HS-27A (cell line): ENCODE measurements around the gene ICA1.
"Not testable (repeated sequence)": the region's sequence is repeated elsewhere in the genome, so short reads cannot be mapped to it uniquely, and the experiment has no call there.

Experiments
- DNase-seq: peaks from one replicate; pipeline ENCODE4 v3.0.0-alpha.2; 2012; ENCODE audit warnings: low read depth, missing footprints

ICA1 gene

DNA sequence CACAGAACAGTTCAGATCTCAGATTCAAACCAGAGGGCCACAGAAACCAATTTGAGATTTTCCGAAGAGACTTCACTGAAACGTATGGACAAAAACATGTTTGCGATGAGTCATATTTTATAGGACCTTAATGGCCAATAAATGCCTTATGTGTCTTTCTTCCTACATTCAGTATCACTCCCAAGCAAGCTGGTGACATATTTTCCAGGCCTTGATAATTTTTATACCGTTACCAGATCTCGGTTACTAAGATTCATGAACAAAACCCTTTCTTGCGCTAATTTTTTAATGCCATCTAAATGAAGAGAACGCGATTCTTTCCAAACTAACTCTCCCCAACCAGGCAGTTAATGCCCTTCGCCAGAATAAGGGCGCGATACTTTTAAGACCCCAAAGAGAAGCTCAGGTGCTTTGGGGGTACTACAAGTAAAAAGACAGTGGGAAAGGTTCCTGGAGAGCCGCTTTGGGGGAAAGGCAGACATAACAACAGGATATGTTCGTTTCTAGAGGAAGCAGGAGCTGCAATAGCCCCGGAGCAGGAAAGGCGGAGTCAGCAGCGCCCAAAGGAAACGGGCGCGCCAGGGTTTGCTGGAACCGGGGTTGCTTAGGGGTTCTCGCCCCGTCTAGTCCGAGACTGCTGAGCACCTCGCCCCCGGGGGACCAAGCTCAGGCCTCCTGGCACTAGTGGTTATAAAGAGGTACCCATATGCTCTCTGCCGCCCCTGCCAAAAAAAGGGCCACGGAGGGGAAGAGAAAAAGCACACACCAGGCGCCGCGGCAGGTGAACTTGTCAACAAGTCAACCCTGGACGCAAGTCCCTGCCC is 884 bp downstream of the ICA1 start:
- no peak for DNase-seq

DNA sequence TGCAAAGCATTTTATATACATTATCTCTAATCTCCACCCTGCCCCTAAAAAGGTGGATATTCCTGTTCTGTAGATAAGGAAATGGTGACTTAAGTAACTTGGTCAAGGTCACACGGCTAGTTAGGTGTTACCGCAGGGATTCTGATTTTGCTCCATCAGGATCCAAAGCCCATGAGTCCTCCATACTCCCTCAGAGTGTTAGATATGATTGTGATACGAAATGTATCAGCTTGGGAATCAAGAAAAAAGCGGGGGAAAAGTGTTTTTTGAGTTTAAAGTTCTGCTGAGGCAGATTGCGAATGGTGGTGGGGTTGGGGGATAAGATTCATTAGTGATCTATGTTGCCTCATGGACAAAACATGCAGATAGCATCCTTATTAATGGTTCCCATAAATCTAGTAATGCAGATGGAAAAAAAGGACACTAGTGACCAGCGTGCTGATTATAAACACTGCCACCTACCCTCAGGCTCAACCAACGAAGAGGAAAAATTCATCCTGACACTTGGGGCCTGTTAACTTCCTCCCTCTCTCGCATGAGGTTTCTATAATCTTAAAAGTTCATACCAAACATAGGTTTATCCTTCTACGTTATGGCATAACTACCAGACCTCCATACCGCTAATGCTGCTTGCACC is 2.3 kb downstream of the ICA1 start:
- no peak for DNase-seq

DNA sequence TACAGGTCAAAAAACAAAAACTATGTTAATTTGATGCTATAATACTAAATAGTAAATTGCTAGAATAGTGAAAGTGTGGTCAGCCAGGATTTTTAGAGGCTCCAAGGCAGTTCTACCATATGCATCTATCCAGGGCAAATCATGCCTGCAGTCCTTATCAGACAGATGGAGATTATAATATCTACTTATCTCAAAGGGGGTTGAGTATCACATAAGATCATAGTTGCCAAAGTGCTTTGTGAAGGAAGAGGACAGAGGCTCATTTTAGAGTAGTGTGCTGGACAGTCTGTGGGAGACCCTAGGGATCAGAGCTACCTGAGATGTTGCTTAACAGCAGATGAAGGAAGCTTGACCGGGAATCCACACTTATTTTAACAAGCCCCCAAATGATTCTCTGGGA is 3.2 kb downstream of the ICA1 start:
- DNase-seq, result no peak

DNA sequence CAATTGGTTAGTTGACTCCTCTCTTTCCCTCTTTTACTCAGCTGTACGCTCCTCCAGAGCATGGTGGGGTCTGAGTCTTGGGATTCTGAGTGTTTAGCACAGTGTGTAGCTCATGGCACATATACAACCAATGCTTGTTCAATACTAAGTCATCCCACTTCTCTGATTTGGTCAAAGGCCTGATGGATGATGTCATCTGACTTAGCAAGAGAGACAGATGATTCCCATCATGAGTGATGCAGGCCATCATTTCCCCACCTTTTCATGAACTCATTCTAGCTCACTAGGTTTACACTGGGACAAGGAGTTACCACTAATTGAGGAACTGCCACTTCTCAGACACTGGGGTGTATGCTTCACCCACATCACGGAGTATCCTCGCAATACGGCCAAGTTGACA is 3.8 kb downstream of the ICA1 start:
- no peak for DNase-seq

DNA sequence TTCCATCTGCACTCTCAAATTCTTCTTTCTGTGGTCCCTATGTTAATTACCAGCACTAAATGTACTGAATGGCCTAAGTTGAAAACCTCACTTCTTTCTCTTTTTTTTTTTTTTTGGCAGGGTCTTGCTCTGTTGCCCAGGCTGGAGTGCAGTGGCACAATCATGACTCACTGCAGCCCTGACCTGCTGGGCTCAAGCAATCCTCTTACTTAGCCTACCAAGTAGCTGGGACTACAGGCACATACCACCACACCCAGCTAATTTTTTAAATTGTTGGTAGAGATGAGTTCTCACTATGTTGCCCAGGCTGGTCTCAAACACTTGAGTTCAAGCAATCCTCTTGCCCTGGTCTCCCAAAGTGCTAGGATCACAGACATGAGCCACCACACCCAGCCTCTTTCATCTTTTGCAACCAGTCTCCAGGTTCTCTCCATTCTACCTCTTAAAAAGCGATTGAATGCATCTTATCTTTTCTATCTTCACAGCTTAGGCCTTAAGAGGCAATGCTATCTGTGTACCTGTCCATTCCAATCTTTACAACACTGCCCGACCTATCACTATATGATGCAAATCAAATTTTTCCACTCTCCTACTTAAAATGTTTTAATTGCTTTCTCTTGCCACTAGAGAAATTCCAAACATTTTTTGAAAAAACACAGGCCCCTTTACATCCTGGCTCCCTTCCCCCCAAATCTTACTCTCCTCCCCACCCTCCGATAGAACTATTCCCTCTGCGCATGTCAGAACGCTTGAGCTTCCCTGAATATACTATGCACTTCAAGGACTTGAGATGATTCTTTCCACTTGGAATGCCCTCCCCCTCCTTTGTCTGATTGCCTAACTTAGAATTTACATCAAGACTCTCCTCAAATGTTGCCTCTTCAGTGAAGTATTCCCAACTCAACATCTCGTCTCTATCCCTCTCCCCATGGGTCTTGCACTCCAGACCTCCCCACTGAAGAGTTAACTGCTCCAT is 6.0 kb downstream of the ICA1 start:
- DNase-seq, result no peak

DNA sequence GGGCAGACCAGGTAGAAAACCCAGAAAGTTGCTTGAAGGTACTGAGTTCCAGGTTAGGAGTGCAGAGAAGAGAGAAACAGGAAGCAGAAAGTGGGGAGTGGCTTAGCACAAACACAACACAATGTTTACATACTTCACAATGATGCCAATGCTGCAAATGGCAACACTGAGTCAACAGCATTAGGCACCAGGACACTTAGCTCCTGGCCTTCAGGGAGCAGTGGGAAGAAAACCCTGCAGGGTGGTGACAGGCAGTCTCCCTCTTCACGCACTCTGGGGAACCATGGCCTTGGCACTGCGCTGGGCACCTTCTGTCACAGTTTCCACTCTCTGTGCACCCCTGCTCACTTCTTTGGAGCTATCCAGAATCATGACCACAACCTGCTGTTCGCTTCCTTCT is 7.3 kb downstream of the ICA1 start:
- DNase-seq, result no peak

DNA sequence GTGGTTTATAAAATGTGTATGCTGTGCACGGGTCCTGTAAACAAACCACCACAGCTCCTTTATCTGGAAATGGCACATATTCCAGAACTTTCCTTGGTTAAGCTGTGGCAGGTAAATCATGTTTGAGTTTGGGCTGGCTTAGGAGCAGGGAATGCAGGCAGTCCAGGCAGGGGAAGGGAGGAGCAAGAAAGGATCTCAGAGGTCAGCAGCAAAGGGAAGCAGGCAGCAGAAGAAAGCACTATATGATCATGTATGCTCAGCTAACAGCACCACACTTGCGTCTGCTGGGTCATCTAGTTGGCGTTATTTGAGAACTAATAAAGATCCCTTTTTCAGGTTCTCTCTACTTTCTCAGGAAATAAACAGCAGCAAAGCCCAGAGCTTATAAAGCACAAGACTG is 7.8 kb downstream of the ICA1 start:
- DNase-seq, result no peak

DNA sequence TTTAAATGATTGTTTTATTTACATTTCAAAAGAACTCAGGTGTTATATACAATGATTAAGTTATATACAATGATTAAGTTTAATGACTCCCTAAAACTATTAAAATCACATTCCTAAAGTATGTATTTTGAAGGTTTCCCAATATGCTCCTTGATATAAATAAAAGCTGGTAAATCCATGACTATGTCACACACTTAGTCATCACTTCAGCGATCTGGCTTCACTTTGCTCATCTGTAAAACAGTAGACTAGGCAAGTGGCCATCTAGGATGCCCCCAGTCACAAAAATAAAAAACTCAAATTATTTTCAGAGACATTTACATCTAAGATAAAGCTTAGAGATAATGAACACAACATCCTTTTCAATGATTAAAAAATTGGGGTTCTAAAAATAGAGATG is 10.8 kb downstream of the ICA1 start:
- DNase-seq, result no peak

DNA sequence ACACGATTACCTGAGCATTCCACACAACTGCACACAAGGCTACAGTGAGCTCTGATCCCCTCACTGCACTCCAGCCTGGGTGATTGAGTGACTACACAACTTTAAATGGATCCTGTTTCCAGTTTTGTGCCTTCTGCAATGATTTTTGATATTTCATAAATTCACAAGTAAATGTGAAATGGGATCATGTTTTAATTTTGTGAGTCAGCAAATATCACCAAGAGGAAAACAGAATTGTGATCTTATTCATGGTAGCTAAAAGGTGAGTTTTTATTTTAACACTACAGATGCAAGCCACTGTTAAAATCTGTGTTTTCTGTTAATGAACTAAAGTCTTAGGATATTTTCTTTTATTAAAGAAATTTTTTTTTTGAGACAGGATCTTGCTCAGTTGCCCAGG is 11.4 kb downstream of the ICA1 start:
- DNase-seq, result no peak

DNA sequence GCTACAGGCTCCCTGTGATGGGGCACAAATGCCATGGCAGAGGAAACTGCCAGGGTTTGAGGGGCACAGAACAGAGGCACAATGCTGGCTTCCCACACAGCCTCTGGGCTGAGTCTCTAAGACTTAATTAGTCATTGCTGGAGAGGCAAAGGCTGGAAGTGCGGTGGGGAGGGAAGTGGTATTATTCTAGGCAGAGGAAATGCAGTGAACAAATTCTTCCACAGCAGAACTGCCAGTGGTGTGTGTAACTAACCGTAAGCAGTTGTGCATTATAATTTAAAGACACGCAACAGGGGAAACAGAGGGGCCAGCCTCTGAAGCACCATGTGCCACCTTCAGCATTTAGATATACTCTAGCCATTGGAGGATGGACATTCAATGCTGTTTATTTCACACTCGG is 12.8 kb downstream of the ICA1 start:
- no peak for DNase-seq

DNA sequence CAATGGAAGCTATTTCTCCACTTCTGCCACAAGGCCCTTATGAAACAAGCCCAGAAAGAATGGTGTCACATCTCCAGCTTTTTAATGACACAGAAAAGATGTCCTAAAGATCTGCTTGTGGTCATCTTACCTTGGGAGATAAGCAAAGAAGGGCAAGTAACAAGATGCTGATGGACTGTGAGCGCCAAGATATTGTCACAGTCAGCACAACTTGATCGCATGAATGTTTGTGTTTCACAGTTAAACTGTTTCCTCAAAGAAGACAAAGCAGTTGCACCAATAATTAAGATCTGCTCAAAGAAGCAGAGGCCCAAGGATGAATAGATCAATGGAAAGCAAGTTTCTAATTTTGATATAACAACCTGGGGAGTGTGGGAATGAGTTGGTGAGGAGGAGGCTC is 15.9 kb downstream of the ICA1 start:
- DNase-seq, result no peak

DNA sequence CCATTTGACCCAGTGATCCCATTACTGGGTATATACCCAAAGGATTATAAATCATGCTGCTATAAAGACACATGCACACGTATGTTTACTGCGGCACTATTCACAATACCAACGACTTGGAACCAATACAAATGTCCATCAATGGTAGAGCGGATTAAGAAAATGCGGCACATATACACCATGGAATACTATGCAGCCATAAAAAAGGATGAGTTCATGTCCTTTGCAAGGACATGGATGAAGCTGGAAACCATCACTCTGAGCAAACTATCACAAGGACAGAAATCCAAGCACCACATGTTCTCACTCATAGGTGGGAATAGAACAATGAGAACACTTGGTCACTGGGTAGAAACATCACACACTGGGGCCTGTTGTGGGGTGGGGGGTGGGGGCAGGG is 16.9 kb downstream of the ICA1 start:
- DNase-seq, result not testable (repeated sequence)

DNA sequence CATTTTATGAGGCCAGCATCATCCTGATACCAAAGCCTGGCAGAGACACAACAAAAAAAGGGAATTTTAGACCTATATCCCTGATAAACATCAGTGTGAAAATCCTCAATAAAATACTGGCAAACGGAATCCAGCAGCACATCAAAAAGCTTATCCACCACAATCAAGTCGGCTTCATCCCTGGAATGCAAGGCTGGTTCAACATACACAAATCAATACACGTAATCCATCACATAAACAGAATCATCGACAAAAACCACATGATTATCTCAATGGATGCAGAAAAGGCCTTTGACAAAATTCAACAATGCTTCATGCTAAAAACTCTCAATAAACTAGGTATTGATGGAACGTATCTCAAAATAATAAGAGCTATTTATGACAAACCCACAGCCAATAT is 18.9 kb downstream of the ICA1 start:
- not testable (repeated sequence) for DNase-seq

DNA sequence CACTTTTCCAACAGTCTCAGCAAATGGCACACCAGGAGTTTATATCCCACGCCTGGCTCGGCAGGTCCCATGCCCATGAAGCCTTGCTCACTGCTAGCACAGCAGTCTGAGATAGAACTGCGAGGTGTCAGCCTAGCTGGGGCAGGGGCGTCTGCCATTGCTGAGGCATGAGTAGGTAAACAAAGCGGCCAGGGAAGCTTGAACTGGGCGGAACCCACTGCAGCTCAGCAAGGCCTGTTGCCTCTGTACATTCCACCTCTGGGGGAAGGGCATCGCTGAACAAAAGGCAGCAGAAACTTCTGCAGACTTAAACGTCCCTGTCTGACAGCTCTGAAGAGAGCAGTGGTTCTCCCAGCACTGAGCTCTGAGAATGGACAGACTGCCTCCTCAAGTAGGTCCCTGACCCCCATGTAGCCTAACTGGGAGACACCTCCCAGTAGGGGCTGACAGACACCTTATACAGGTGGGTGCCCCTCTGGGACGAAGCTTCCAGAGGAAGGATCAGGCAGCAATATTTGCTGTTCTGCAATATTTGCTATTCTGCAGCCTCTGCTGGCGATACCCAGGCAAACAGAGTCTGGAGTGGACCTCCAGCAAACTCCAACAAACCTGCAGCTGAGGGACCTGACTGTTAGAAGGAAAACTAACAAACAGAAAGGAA is 22.1 kb downstream of the ICA1 start:
- DNase-seq, result not testable (repeated sequence)

DNA sequence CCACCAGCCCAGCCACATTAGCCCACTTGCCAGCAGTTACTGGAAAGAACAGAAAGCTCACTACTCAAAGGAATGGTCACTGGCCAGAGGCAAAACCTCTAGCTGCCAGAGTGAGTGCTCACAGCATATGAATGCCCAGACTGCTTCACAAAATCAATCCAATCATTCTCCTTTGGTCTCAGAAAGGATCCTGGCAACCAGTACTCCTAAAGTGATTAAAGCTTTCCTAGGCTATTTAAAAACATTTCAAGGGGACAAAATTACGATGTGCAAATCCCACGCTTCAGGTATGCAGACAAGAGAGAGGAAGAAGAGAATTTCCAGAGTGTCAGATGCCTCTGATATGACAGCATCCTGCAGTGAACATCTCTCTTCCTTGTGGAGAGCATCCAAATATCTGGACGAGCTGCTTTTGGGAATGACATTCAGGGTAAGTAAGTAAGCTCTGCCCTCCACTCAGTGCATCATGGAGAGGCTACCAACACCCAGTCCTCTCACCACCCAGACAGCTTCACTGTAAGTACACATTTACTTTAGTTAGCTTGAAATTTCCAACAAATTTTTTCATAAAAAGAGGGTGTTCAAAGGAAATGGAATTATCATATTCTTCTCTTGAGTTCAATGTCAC is 25.1 kb downstream of the ICA1 start:
- DNase-seq, result no peak

DNA sequence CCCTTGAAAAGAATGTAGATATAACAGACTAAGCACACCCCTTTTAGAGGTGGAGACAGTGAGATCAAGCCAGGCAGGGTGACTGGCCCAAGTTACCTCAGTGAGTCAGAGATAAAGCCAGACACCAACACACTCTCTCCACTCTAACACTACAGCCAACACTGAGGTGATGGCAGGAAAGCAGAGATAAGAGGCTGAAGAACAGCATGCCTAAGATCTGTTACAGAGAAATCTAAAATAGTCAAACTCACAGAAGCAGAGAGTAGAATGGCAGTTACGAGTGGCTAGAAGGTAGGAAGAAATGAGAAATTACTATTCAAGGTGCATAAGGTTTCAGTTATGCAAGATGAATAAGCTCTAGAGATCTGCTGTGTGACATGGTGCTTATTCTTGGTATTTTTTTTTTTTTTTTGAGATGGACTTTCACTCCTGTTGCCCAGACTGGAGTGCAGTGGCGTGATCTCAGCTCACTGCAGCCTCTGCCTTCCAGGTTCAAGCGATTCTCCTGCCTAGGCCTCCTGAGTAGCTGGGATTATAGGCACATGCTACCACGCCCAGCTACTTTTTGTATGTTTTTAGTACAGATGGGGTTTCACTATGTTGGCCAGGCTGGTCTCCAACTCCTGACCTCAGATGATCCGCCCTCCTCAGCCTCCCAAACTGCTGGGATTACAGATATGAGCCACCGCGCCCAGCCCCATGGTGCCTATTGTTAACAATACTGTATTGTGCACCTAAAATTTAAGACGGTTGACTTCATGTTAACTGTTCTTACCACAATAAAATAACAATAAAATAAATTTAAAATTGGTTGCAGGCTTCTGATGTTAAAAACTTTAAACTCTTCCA is 28.7 kb downstream of the ICA1 start:
- no peak for DNase-seq

DNA sequence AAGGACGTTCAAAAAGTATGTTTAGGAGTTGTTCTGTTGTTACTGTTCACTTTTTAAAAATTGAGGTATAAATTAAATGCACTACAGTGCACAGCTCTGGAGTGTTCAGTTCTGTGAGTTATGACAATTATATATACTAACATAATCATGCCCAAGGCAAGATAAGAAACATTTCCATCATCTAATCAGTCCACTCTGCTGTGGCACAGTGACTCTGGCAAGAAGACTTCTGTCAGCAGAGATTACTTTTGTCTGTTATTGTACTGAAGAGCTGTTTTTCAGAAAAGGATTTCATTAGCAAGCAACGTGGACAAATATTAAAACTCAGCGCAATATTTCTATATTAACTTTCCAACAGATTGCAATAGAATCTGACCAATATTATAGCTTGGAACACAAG is 32.0 kb downstream of the ICA1 start:
- no peak for DNase-seq

DNA sequence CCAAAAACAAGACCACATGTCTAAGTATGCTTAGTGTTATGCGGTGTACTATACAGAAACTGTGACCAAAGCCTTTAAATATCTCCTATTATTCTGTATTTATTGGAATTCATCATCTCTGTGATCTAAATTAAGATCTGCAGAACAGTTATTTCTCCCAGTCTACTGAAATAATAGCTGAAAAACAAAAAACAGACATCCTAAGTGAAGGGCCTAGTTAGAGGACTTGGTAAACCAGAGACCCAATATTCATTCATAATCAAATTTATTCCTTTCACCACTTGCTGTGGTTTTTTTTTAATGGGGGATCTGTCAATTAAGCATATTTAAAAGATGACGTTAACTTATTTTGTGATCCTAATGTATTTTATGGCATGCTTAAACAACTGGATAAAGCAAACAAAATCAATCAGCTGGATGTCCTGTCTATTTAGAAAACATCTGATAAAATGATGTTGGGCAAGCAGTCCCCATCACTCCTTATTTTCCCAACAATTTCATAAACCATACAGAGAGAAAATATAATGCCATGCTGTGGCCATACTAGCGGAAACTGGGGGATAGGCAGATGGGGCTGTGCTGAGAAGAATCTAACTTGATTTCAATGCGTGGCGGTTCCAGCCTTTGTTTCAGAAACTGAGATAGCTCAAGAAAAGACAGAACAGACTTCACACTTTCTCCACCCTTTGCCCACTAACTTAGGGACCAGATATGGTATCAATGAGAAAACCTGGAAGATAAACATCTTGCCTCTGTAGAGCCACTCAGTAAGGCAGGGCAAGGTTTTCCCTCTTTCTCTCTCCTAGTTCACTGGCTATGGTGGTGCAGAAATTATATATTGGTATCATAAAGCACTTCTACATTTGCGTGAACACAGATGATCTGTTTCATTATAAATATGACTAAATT is 32.9 kb downstream of the ICA1 start:
- DNase-seq, result no peak

DNA sequence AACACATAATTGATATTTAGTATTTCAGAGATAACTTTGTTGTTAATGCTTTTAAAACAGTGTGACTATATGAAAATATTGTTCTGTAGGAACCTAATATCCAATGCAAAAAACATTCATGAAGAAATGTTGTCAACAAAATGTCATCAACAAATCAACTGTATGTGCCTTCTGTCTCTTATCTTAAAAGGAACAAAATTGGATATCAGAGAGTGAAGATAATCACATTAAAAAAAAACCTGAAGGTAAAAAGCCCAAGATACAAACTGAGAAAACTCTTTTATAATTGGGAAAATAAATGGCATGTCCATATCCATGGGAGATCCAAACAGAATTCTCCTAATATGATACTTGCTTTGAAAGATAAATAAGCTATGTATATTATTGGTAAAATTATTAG is 33.9 kb downstream of the ICA1 start:
- no peak for DNase-seq

DNA sequence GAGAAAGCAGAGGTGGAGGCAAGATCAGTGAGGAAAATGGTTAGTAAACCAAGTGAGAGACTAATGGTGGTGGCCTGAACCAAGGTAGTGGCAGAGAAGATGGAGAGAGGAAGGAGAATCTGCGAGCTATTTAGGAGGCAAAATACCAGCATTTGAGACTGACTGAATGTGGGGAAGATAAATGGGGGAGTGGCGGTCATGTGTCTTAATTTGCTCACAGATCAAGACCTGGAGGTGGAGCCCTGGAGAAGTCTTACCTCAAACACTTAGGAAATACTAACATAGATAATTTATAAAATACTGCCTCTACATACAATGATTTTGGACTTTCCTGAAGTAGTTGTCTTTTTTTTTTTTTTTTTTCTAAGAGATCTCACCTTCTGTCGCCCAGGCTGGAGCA is 34.7 kb downstream of the ICA1 start:
- DNase-seq, result no peak
